Esophagus muscularis mucosa (tissue), 4 donors: Measurements from ENCODE around the gene SECISBP2. TPM values are rescaled to one million over a fixed set of nuclear protein-coding genes. Genes with fewer than 3 reads are reported as not detected.

Source experiments
- DNase-seq: peaks from one replicate; pipeline ENCODE4 v3.0.0-alpha.2; 2017; ENCODE audit errors: extremely low spot score
- H3K27ac ChIP-seq, 4 donors: fragments of 200-600 bp; sonication (generic); replicated peaks in 1 of 4; 1 replicate in 3 of 4; 2 replicates in 1 of 4; pipeline ENCODE4 v1.5.1; 2016 to 2019; ENCODE audit warnings: mild to moderate bottlenecking in 1 of 4
- H3K27me3 ChIP-seq, 4 donors: fragments of 200-600 bp; sonication (generic); one replicate each; pipeline versions ENCODE4 v1.5.1 to v1.6.0; 2016 to 2019
- H3K36me3 ChIP-seq, 4 donors: fragments of 200-600 bp; sonication (generic); one replicate each; pipeline ENCODE4 v1.5.1; 2016 to 2019
- H3K4me1 ChIP-seq, 4 donors: fragments of 200-600 bp; sonication (generic); one replicate each; pipeline ENCODE4 v1.5.1; 2016 to 2019
- H3K4me3 ChIP-seq, 4 donors: fragments of 200-600 bp; sonication (generic); 1 replicate in 2 of 4; 2 replicates in 2 of 4; pipeline ENCODE4 v1.5.1; 2016 to 2019; ENCODE audit warnings: mild to moderate bottlenecking in 4 of 4, moderate library complexity in 1 of 4
- H3K9me3 ChIP-seq, 4 donors: fragments of 200-600 bp; sonication (generic); 1 replicate in 3 of 4; 2 replicates in 1 of 4; pipeline ENCODE4 v1.5.1; 2016 to 2019
- EP300 ChIP-seq: sonication (generic); formaldehyde crosslinking; IDR thresholded peaks from one replicate; pipeline ENCODE4 v1.6.1; 2017; ENCODE audit warnings: antibody characterized with exemption
- POLR2A ChIP-seq: fragments of 450-650 bp; IDR thresholded peaks from one replicate; pipeline ENCODE4 v1.6.1; 2017; ENCODE audit warnings: antibody characterized with exemption, moderate library complexity, mild to moderate bottlenecking, low read depth
- POLR2AphosphoS5 ChIP-seq, 2 donors: sonication (generic); formaldehyde crosslinking; IDR thresholded peaks; one replicate each; pipeline ENCODE4 v1.6.1; 2017; ENCODE audit warnings: antibody characterized with exemption in 2 of 2
- WGBS: methylation state at CpG from one replicate; pipeline ENCODE4 v1.1.5; 2018; 5-methylcytosine and 5-hydroxymethylcytosine counted together
- intact Hi-C: fragments of 100-400 bp; cut with DNase I; formaldehyde crosslinking; loops from one replicate; pipeline ENCODE4 v1.15.1; 2023
- total RNA-seq, 4 donors: library from RNA; depleted of rRNA; stranded (reverse); fragments of >200 nt; gene quantifications; one replicate each; pipeline versions ENCODE4 v1.1.0 to v1.2.1, GENCODE V29; 2016
- TF ChIP-seq, protein P1 (sequence below), 3 experiments: fragments of 200-600 bp in 2 of 3; fragments of 450-650 bp in 1 of 3; sonication (generic) in 2 of 3; IDR thresholded peaks; one replicate each; pipeline ENCODE4 v1.5.1; 2017 to 2019; ENCODE audit warnings: antibody characterized with exemption in 3 of 3, mild to moderate bottlenecking in 2 of 3, moderate library complexity in 1 of 3

SECISBP2 gene
- total RNA-seq, 4 donors from 2014 or later = 24.0 to 32.8 (median 29.0) TPM

DNA sequence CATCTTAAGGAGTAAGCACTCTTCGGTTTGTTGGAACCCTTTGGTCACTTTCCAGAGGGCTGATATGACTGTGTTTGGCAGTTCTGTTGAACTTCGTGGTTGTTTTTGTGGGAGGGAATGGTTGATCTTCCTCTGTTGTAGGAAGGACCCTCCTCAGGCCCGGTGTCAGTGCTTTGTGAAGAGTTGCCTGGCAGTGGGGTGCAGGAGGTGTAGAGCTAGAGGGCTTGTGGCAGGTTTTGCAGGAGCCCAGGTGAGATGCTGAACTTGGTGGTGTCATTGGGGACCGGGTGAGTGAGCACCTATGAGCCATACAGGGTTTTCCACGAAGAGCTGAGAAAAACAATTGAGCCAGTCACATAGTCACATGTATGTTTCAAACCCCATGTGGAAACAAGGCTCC, 27.2 kb downstream of the SECISBP2 start:
- Histone ChIP-seq H3K36me3 (peaks cover 79 to 100% (median 96%) of the 10 kb centered on the region in 4 donors), H3K27ac (no peak overlapping the region), H3K9me3 (no peaks in the 10 kb centered on the region), H3K4me3 (no peak overlapping the region), H3K27me3 (no peaks in the 10 kb centered on the region), H3K4me1 (no peaks in the 10 kb centered on the region)
- intact Hi-C loops = no loop called here
- DNase-seq = peak; percentile 68
- 94% methylated on average over 5 of the region's 5 CpGs for WGBS
- TF ChIP-seq, protein P1, sequence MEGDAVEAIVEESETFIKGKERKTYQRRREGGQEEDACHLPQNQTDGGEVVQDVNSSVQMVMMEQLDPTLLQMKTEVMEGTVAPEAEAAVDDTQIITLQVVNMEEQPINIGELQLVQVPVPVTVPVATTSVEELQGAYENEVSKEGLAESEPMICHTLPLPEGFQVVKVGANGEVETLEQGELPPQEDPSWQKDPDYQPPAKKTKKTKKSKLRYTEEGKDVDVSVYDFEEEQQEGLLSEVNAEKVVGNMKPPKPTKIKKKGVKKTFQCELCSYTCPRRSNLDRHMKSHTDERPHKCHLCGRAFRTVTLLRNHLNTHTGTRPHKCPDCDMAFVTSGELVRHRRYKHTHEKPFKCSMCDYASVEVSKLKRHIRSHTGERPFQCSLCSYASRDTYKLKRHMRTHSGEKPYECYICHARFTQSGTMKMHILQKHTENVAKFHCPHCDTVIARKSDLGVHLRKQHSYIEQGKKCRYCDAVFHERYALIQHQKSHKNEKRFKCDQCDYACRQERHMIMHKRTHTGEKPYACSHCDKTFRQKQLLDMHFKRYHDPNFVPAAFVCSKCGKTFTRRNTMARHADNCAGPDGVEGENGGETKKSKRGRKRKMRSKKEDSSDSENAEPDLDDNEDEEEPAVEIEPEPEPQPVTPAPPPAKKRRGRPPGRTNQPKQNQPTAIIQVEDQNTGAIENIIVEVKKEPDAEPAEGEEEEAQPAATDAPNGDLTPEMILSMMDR (IDR thresholded peaks at IDR 0.05) = no peak
- TF ChIP-seq POLR2A = no peak
- no peak for TF ChIP-seq POLR2AphosphoS5 (IDR thresholded peaks at IDR 0.05)
- no peak for TF ChIP-seq EP300

DNA sequence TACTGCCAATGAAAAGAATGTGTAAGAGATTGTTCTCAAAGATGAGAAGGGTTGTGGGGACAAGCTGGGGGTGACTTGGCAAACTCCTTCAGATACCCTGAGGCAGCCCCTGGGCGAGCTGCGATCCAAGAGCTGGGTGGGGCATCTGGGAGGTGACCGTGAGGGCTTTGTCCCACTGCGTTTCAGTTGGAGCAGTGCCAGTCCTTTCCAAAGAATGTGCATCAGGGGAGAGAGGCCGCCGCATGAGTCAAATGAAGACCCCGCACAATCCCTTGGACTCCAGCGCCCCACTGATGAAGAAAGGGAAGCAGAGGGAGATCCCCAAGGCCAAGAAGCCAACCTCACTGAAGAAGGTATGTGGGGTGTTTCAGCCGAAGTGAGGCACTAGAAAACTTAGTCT, 28.4 kb downstream of the SECISBP2 start:
- Histone ChIP-seq H3K36me3 (peaks cover 79 to 100% (median 97%) of the 10 kb centered on the region in 4 donors), H3K27ac (no peak overlapping the region), H3K4me1 (no peaks in the 10 kb centered on the region), H3K27me3 (no peaks in the 10 kb centered on the region), H3K9me3 (no peaks in the 10 kb centered on the region), H3K4me3 (no peak overlapping the region)
- no peak for TF ChIP-seq POLR2AphosphoS5 (IDR thresholded peaks at IDR 0.05)
- TF ChIP-seq, protein P1 (IDR thresholded peaks at IDR 0.05) = no peak
- no peak for TF ChIP-seq EP300
- TF ChIP-seq POLR2A = no peak
- DNase-seq = peak; percentile 79
- 88% methylated on average over 9 of the region's 9 CpGs for WGBS
- intact Hi-C loops = no loop called here

DNA sequence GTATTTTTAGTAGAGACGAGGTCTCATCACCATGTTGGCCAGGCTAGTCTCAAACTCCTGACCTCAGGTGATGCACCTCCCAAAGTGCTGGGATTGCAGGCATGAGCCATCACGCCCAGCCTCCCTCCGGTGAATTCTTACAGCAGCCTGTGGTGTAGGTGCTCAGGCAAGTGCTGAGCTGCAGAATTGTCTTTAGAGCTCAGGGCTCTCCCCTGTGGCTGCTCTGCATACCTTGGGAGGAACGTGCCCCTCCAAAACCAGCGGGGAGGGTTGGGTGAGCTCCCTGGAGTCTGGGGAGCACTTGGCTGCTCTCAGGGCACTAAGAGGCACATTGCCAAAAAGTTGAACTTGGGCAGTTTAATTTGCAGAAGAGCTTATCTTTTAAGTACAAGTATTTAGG, 29.4 kb downstream of the SECISBP2 start:
- Histone ChIP-seq H3K36me3 (peaks cover 77 to 100% (median 93%) of the 10 kb centered on the region in 4 donors), H3K9me3 (no peaks in the 10 kb centered on the region), H3K27ac (no peak overlapping the region), H3K4me1 (peaks cover 0 to under 1% (median 0%) of the 10 kb centered on the region in 4 donors), H3K27me3 (no peaks in the 10 kb centered on the region), H3K4me3 (no peak overlapping the region)
- 92% methylated on average over 3 of the region's 5 CpGs for WGBS
- intact Hi-C loops = no loop called here
- TF ChIP-seq POLR2A = no peak
- no peak for TF ChIP-seq EP300
- TF ChIP-seq, protein P1 (IDR thresholded peaks at IDR 0.05) = no peak
- no peak for TF ChIP-seq POLR2AphosphoS5 (IDR thresholded peaks at IDR 0.05)
- DNase-seq = no peak

- Histone ChIP-seq H3K4me1 (peaks cover 0 to 5% (median 0%) of the 10 kb centered on the region in 4 donors), H3K27me3 (no peaks in the 10 kb centered on the region), H3K4me3 (no peak overlapping the region), H3K27ac (no peak overlapping the region), H3K9me3 (no peaks in the 10 kb centered on the region), H3K36me3 (peaks cover 72 to 100% (median 93%) of the 10 kb centered on the region in 4 donors)
- intact Hi-C loops = no loop called here
- TF ChIP-seq EP300 = no peak
- TF ChIP-seq POLR2A = no peak
- TF ChIP-seq, protein P1 (IDR thresholded peaks at IDR 0.05) = no peak
- TF ChIP-seq POLR2AphosphoS5 (IDR thresholded peaks at IDR 0.05) = no peak
- peak; percentile 77 for DNase-seq
- 94% methylated on average over 6 of the region's 6 CpGs for WGBS
Measured at GRCh38 chr9:89349607-89350006, 31.3 kb downstream of the SECISBP2 start.

DNA sequence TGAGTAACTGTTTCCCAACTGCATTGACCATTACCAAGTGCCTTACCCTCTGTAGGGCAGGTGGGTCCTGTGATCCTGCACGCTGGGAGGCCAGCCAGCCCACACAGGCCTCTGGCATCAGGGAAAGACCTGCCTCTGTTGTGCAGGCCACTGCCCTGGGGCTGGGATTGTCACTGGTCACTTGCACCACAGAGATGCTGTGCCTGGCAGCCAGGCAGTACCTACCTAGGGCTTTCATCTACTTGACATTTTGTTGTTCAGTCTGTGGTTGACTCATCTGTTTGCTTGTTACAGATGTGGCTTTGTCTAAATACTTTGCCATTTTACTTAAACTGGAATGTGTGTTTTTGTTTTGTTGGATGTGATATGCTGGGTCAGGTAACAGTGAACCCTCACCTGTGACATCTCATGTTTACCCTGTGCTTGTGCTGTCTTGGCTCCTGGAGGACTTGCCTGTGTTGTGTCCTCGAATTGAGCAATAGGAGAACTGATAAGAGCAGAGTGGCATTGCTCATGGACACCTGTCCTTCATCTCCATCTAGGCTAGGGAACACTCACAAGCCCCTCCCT, 32.8 kb downstream of the SECISBP2 start:
- Histone ChIP-seq H3K27me3 (no peaks in the 10 kb centered on the region), H3K4me3 (no peak overlapping the region), H3K27ac (no peak overlapping the region), H3K4me1 (peaks cover 0 to 5% (median 0%) of the 10 kb centered on the region in 4 donors), H3K9me3 (no peaks in the 10 kb centered on the region), H3K36me3 (peaks cover 67 to 100% (median 93%) of the 10 kb centered on the region in 4 donors)
- 83% methylated on average over 2 of the region's 2 CpGs for WGBS
- TF ChIP-seq EP300 (no peak), POLR2AphosphoS5 (IDR thresholded peaks at IDR 0.05) (no peak), POLR2A (no peak)
- TF ChIP-seq, protein P1 (IDR thresholded peaks at IDR 0.05) = no peak
- DNase-seq = peak; percentile 14
- intact Hi-C loops = no loop called here
